Activated CD4-positive, alpha-beta T cell treated with anti-CD3 and anti-CD28 coated beads, Interleukin-2, amount 10 ng/mL, durations not matched to agents 7 days and 5 days (primary cell): Measurements from ENCODE around the gene FHIT. TPM values are rescaled to one million over a fixed set of nuclear protein-coding genes. Genes with fewer than 3 reads are reported as not detected.

Experiments used
- CTCF ChIA-PET: fragments of 350-600 bp; sonication (Branson Sonifier 250); formaldehyde crosslinking; loops from one replicate; lab custom pipeline; 2021; ENCODE audit warnings: antibody characterized with exemption; lab: Charles Lee
- POLR2A ChIA-PET: fragments of 350-600 bp; sonication (Branson Sonifier 250); formaldehyde crosslinking; loops from one replicate; lab custom pipeline; 2021; ENCODE audit warnings: antibody characterized with exemption; lab: Charles Lee
- DNase-seq: peaks from one replicate; pipeline ENCODE4 v3.0.0-alpha.2; 2020
- H3K27ac Mint-ChIP-seq: one replicate; pipeline ENCODE4 v1.8.0; 2021; ENCODE audit warnings: mild to moderate bottlenecking, moderate library complexity, mixed read lengths
- H3K27me3 Mint-ChIP-seq: one replicate; pipeline ENCODE4 v1.8.0; 2021; ENCODE audit warnings: mixed read lengths
- H3K36me3 Mint-ChIP-seq: one replicate; pipeline ENCODE4 v1.8.0; 2021; ENCODE audit warnings: low read depth, mixed read lengths
- H3K4me1 Mint-ChIP-seq: one replicate; pipeline ENCODE4 v1.8.0; 2021; ENCODE audit warnings: mixed read lengths
- H3K4me3 Mint-ChIP-seq: one replicate; pipeline ENCODE4 v1.8.0; 2021; ENCODE audit warnings: mild to moderate bottlenecking, moderate library complexity, mixed read lengths
- H3K9me3 Mint-ChIP-seq: one replicate; pipeline ENCODE4 v1.8.0; 2021; ENCODE audit warnings: mixed read lengths
- total RNA-seq, 2 experiments: library from RNA; stranded (reverse); gene quantifications; one replicate each; pipeline ENCODE4 v1.2.3, GENCODE V29; 2021

FHIT gene
- total RNA-seq, 2 experiments from 2014 or later, result 39.4 to 41.2 TPM

GRCh38 chr3:60461267-60461666 lies 790.0 kb downstream of the FHIT start:
- no peak overlapping the region for H3K27ac Mint-ChIP-seq
- H3K36me3 Mint-ChIP-seq, result no peaks in the 10 kb centered on the region
- no peaks in the 10 kb centered on the region for H3K4me1 Mint-ChIP-seq
- CTCF ChIA-PET, result no interaction called here
- DNase-seq, result no peak
- no peaks in the 10 kb centered on the region for H3K27me3 Mint-ChIP-seq
- peaks cover 10% of the 10 kb centered on the region for H3K9me3 Mint-ChIP-seq
- H3K4me3 Mint-ChIP-seq, result no peak overlapping the region
- POLR2A ChIA-PET, result no interaction called here

- no peaks in the 10 kb centered on the region for H3K27me3 Mint-ChIP-seq
- DNase-seq, result no peak
- H3K4me1 Mint-ChIP-seq, result no peaks in the 10 kb centered on the region
- H3K9me3 Mint-ChIP-seq, result peaks cover 8% of the 10 kb centered on the region
- ChIA-PET POLR2A (no interaction called here), CTCF (no interaction called here)
- H3K27ac Mint-ChIP-seq, result no peak overlapping the region
- no peak overlapping the region for H3K4me3 Mint-ChIP-seq
- no peaks in the 10 kb centered on the region for H3K36me3 Mint-ChIP-seq
Observed at GRCh38 chr3:60456180-60456579, 795.1 kb downstream of the FHIT start.

GRCh38 chr3:60453326-60453725 lies 797.9 kb downstream of the FHIT start:
- DNase-seq, result no peak

GRCh38 chr3:60448696-60449095 lies 802.6 kb downstream of the FHIT start:
- CTCF ChIA-PET, result interaction anchor here (1.1 to 1.3 kb wide), 2 partner anchors 17 kb away, joined by 3 to 4 read pairs; no protein-coding TSS in a partner anchor
- Mint-ChIP-seq H3K36me3 (no peaks in the 10 kb centered on the region), H3K4me1 (peaks cover 5% of the 10 kb centered on the region), H3K27ac (no peak overlapping the region), H3K9me3 (peaks cover 14% of the 10 kb centered on the region), H3K4me3 (no peak overlapping the region), H3K27me3 (no peaks in the 10 kb centered on the region)
- no peak for DNase-seq
- POLR2A ChIA-PET, result no interaction called here

More at GRCh38 chr3:60453326-60453725, 797.9 kb downstream of the FHIT start:
- Mint-ChIP-seq H3K9me3 (peaks cover 9% of the 10 kb centered on the region), H3K4me3 (no peak overlapping the region), H3K36me3 (no peaks in the 10 kb centered on the region), H3K27ac (no peak overlapping the region), H3K4me1 (no peaks in the 10 kb centered on the region), H3K27me3 (no peaks in the 10 kb centered on the region)
- POLR2A ChIA-PET, result no interaction called here
- CTCF ChIA-PET, result interaction anchor here (0.7 to 1.4 kb wide), 2 partner anchors 9 to 1155 kb away, joined by 3 to 4 read pairs; no protein-coding TSS in a partner anchor

GRCh38 chr3:60445446-60445845 lies 805.8 kb downstream of the FHIT start:
- H3K36me3 Mint-ChIP-seq, result no peaks in the 10 kb centered on the region
- peaks cover 11% of the 10 kb centered on the region for H3K4me1 Mint-ChIP-seq
- no peak overlapping the region for H3K27ac Mint-ChIP-seq
- ChIA-PET POLR2A (no interaction called here), CTCF (no interaction called here)
- DNase-seq, result no peak
- no peak overlapping the region for H3K4me3 Mint-ChIP-seq
- no peaks in the 10 kb centered on the region for H3K27me3 Mint-ChIP-seq
- H3K9me3 Mint-ChIP-seq, result peaks cover 15% of the 10 kb centered on the region

- H3K4me1 Mint-ChIP-seq, result peaks cover 11% of the 10 kb centered on the region
- H3K4me3 Mint-ChIP-seq, result no peak overlapping the region
- POLR2A ChIA-PET, result no interaction called here
- H3K27ac Mint-ChIP-seq, result no peak overlapping the region
- H3K9me3 Mint-ChIP-seq, result peaks cover 15% of the 10 kb centered on the region
- CTCF ChIA-PET, result no interaction called here
- H3K36me3 Mint-ChIP-seq, result no peaks in the 10 kb centered on the region
- H3K27me3 Mint-ChIP-seq, result no peaks in the 10 kb centered on the region
- no peak for DNase-seq
Observed at GRCh38 chr3:60444898-60445437, 806.3 kb downstream of the FHIT start.

GRCh38 chr3:60440869-60441268 lies 810.4 kb downstream of the FHIT start:
- CTCF ChIA-PET, result no interaction called here
- H3K9me3 Mint-ChIP-seq, result peaks cover 13% of the 10 kb centered on the region
- H3K36me3 Mint-ChIP-seq, result no peaks in the 10 kb centered on the region
- DNase-seq, result no peak
- no peak overlapping the region for H3K4me3 Mint-ChIP-seq
- peaks cover 11% of the 10 kb centered on the region for H3K4me1 Mint-ChIP-seq
- no peak overlapping the region for H3K27ac Mint-ChIP-seq
- POLR2A ChIA-PET, result no interaction called here
- H3K27me3 Mint-ChIP-seq, result no peaks in the 10 kb centered on the region

GRCh38 chr3:60435941-60436650 lies 815.2 kb downstream of the FHIT start:
- Mint-ChIP-seq H3K27me3 (no peaks in the 10 kb centered on the region), H3K36me3 (no peaks in the 10 kb centered on the region), H3K4me1 (peaks cover 6% of the 10 kb centered on the region), H3K27ac (no peak overlapping the region), H3K9me3 (peaks cover 4% of the 10 kb centered on the region), H3K4me3 (no peak overlapping the region)
- ChIA-PET CTCF (no interaction called here), POLR2A (no interaction called here)
- DNase-seq, result no peak

GRCh38 chr3:60434950-60435349 lies 816.3 kb downstream of the FHIT start:
- Mint-ChIP-seq H3K27me3 (no peaks in the 10 kb centered on the region), H3K4me3 (no peak overlapping the region), H3K36me3 (no peaks in the 10 kb centered on the region), H3K27ac (no peak overlapping the region), H3K9me3 (no peaks in the 10 kb centered on the region), H3K4me1 (peaks cover 9% of the 10 kb centered on the region)
- no peak for DNase-seq
- ChIA-PET CTCF (no interaction called here), POLR2A (no interaction called here)

GRCh38 chr3:60434323-60434722 lies 816.9 kb downstream of the FHIT start:
- ChIA-PET POLR2A (no interaction called here), CTCF (no interaction called here)
- Mint-ChIP-seq H3K36me3 (no peaks in the 10 kb centered on the region), H3K27me3 (no peaks in the 10 kb centered on the region), H3K9me3 (peaks cover 2% of the 10 kb centered on the region), H3K4me1 (peaks cover 13% of the 10 kb centered on the region), H3K4me3 (no peak overlapping the region), H3K27ac (no peak overlapping the region)
- DNase-seq, result no peak

- Mint-ChIP-seq H3K9me3 (peaks cover 4% of the 10 kb centered on the region), H3K27me3 (no peaks in the 10 kb centered on the region), H3K4me1 (peaks cover 13% of the 10 kb centered on the region), H3K36me3 (no peaks in the 10 kb centered on the region), H3K27ac (no peak overlapping the region), H3K4me3 (no peak overlapping the region)
- POLR2A ChIA-PET, result no interaction called here
- CTCF ChIA-PET, result interaction anchor here (0.9 to 2.1 kb wide), 3 partner anchors 17 to 40 kb away, joined by 3 to 5 read pairs (median 3); no protein-coding TSS in a partner anchor
- DNase-seq, result no peak
Observed at GRCh38 chr3:60431599-60431958, 819.7 kb downstream of the FHIT start.

- DNase-seq, result no peak
- Mint-ChIP-seq H3K27ac (no peak overlapping the region), H3K27me3 (no peaks in the 10 kb centered on the region), H3K4me3 (no peak overlapping the region), H3K36me3 (no peaks in the 10 kb centered on the region), H3K9me3 (peaks cover 4% of the 10 kb centered on the region), H3K4me1 (peaks cover 13% of the 10 kb centered on the region)
- ChIA-PET POLR2A (no interaction called here), CTCF (interaction anchor here (0.6 kb wide), 1 partner anchor 505 kb away, joined by 5 read pairs; no protein-coding TSS in a partner anchor)
Observed at GRCh38 chr3:60430205-60430604, 821.0 kb downstream of the FHIT start.

- ChIA-PET POLR2A (no interaction called here), CTCF (no interaction called here)
- H3K9me3 Mint-ChIP-seq, result peaks cover 4% of the 10 kb centered on the region
- DNase-seq, result no peak
- no peak overlapping the region for H3K27ac Mint-ChIP-seq
- no peaks in the 10 kb centered on the region for H3K36me3 Mint-ChIP-seq
- H3K4me1 Mint-ChIP-seq, result peaks cover 13% of the 10 kb centered on the region
- H3K27me3 Mint-ChIP-seq, result no peaks in the 10 kb centered on the region
- no peak overlapping the region for H3K4me3 Mint-ChIP-seq
Observed at GRCh38 chr3:60427109-60427508, 824.1 kb downstream of the FHIT start.
